Neuron (in vitro differentiated cells): Measurements from ENCODE around the gene LBHD2.

Experiments used
- H2AFZ ChIP-seq: one replicate; pipeline ENCODE4 v1.6.1; 2013; ENCODE audit warnings: low read depth, mild to moderate bottlenecking, inconsistent platforms, low read length, moderate library complexity
- H3K27me3 ChIP-seq: one replicate; pipeline ENCODE4 v1.6.1; 2013; ENCODE audit warnings: low read length; ENCODE audit not compliant: insufficient read depth
- H3K36me3 ChIP-seq: one replicate; pipeline ENCODE4 v1.6.1; 2013; ENCODE audit warnings: low read length; ENCODE audit not compliant: insufficient read depth
- H3K4me1 ChIP-seq: one replicate; pipeline ENCODE4 v1.6.1; 2013; ENCODE audit warnings: low read length; ENCODE audit not compliant: insufficient read depth
- H3K4me3 ChIP-seq: 2 replicates; pipeline ENCODE4 v1.5.1; 2013; ENCODE audit warnings: mild to moderate bottlenecking, low read length, moderate library complexity
- H3K9me3 ChIP-seq: one replicate; pipeline ENCODE4 v1.6.1; 2013; ENCODE audit warnings: low read length

The LBHD2 gene

DNA sequence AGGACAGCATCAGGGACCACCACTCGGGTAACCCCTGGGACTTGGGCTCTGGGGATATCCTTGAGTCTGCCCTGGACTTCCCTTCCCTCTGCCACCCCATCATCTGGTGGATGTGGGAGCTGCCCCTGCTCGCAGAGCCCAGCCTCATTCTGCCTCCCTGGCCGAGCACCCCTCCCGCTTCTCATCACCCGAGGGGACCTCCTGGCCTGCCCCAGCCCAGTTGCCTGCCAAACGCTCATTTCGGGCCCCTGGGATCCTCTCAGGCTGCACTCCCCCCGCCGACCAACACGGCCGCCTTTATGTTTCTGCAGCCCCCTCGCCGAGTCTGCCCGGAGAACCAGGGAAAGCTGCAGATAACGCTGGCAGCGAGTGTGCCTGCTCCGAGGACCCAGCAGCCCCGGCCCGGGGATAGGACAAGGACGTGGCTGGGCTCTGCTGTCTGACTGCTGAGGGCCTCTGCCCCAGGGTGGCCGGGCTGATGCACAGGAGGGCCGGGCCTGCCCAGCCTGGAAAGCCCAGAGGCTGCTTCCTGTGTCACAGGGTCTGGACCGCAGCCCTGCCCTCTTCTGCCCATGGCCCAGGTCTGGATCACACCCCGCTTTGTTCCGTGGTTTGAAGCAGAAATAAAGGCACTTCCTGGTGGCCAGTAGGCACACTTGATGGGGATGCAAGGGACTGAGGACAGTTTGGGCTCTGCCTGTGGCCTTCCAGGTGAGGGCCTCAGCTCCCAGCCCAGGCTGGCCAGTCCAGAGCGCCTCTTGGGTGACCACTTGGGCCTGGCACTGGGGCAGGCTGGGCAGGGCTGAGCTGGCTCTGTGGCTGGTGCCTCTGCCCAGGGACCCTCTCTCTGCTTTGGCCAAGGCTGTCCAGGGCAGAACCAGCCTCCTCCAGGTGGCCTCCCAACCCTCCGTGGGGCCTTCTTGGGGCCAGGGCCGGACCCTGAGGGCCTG lies 5.7 kb downstream of the LBHD2 start:
- peaks cover 24% of the 10 kb centered on the region for H3K4me1 ChIP-seq
- no peaks in the 10 kb centered on the region for H3K9me3 ChIP-seq
- H3K36me3 ChIP-seq: no peaks in the 10 kb centered on the region
- H3K27me3 ChIP-seq: peaks cover 73% of the 10 kb centered on the region
- no peak overlapping the region for H2AFZ ChIP-seq
- H3K4me3 ChIP-seq: no peak overlapping the region

DNA sequence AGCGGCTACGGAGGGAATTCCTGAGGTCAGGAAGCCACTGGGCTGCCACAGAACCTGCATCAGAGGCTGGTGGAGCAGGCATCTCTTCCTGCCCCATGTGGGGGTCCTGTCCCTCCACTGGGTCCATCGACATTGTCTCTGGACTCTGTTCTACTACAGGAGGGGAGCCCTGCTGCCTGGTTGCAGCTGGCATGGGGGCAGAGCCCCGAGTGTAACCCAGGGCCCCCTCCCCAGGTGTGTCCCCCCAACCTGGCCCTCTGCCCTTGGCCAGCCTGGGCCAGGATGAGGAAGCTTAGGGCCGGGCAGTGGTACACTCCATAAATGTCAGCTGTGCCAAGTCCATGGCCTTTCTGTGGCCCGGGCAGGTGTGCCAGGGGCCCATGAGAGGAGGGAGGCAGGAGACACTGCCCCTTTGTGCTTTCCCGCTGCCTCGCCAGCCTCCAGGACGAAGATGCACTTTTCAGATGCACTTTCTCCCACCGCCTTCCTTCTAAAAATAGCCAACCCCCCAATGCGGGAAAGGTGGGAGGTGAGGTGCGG lies 6.5 kb downstream of the LBHD2 start:
- H3K4me3 ChIP-seq: no peak overlapping the region
- peaks cover 70% of the 10 kb centered on the region for H3K27me3 ChIP-seq

DNA sequence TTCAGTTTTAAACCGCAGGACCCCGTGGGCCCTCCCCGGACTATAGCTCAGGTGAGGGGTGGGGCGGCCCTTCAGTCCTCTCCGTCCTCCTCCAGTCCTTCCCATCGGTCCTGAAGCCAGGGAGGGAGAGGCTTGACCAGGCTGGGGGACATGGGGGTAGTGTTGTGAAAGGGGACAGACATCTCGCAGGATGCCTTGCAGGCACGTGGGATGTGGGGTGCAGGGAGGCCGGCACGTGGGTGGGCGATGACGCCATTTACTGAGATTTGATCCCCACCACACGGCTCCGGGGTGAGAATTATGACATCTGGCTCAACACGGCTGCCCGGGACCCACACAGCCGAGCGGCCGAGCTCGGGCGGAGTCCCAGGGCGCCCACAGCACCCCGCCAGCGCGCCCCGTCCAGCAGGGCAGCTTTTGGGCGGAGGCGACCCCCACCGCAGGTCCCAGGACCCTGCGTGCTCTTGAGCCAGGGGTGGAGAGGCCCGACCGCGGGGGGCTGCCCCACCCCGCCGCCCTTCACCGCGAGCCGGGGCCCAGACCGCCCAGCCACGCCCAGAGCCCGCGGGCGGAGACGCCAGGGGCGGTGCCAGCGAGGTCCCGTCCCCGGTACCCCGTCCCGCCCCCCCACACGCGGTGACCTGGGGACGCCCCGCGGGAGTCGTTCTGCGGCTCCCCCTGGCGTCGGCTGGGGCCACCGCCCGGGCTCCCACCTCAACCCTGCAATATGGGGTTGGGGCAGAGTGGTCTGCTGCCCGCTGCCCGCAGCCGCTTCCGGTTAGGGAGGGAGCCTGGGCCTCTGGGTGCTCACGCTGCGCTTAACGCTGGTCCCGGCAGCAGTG lies 7.3 kb downstream of the LBHD2 start:
- Histone ChIP-seq H2AFZ (no peak overlapping the region), H3K4me3 (no peak overlapping the region), H3K27me3 (peaks cover 72% of the 10 kb centered on the region), H3K36me3 (no peaks in the 10 kb centered on the region), H3K9me3 (no peaks in the 10 kb centered on the region), H3K4me1 (peaks cover 24% of the 10 kb centered on the region)

More for the DNA sequence above, 6.5 kb downstream of the LBHD2 start:
- Histone ChIP-seq H3K4me1 (peaks cover 24% of the 10 kb centered on the region), H3K36me3 (no peaks in the 10 kb centered on the region), H2AFZ (no peak overlapping the region), H3K9me3 (no peaks in the 10 kb centered on the region)

DNA sequence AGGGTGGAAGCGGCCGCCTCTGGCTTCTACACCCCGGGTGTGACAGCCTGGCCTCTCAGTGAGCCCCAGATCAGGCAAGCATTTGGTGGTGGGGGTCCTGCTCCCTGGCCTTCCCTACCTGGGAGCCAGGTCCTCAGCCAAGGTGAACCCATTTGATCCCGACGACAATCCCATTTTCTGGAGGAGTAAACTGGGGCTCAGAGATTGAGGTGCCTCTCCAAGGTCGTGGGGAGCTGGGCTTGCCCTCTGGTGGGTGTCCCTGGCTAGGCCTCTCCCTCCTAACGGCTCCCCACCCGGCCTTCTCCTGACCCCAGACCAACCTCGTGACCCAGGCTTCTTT lies 7.8 kb downstream of the LBHD2 start:
- no peak overlapping the region for H3K4me3 ChIP-seq
- no peaks in the 10 kb centered on the region for H3K36me3 ChIP-seq
- no peaks in the 10 kb centered on the region for H3K9me3 ChIP-seq
- peaks cover 20% of the 10 kb centered on the region for H3K4me1 ChIP-seq
- peaks cover 70% of the 10 kb centered on the region for H3K27me3 ChIP-seq
- no peak overlapping the region for H2AFZ ChIP-seq

DNA sequence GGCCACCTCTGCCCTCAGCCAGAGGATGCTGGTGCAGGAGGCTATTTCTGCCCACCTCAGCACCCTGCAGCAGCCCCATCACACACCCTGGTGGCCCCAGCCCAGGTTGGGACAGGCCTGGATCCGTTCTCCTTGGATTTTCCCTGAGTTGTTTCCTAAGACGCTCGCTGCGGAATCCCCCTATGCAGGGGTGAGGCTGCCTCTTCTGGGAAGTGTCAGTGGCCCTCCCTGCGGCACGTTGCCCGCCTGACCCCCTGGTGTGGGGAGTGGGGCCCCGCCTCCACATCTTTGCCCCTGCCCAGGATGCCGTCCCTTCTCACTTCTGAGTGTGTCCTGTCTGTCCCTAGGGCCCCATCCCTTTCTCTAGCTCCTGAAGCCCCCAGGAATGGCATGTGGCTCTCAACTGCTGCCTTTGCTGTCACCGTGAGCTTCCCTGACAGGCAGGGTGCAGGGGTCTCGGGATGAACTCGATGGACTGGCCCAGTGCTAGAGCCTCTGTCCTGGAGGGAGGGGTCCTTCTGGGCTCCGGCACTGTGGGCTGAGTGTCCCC lies 9.9 kb downstream of the LBHD2 start:
- Histone ChIP-seq H3K9me3 (no peaks in the 10 kb centered on the region), H3K36me3 (no peaks in the 10 kb centered on the region), H3K27me3 (peaks cover 66% of the 10 kb centered on the region), H2AFZ (no peak overlapping the region), H3K4me1 (peaks cover 10% of the 10 kb centered on the region), H3K4me3 (no peak overlapping the region)

DNA sequence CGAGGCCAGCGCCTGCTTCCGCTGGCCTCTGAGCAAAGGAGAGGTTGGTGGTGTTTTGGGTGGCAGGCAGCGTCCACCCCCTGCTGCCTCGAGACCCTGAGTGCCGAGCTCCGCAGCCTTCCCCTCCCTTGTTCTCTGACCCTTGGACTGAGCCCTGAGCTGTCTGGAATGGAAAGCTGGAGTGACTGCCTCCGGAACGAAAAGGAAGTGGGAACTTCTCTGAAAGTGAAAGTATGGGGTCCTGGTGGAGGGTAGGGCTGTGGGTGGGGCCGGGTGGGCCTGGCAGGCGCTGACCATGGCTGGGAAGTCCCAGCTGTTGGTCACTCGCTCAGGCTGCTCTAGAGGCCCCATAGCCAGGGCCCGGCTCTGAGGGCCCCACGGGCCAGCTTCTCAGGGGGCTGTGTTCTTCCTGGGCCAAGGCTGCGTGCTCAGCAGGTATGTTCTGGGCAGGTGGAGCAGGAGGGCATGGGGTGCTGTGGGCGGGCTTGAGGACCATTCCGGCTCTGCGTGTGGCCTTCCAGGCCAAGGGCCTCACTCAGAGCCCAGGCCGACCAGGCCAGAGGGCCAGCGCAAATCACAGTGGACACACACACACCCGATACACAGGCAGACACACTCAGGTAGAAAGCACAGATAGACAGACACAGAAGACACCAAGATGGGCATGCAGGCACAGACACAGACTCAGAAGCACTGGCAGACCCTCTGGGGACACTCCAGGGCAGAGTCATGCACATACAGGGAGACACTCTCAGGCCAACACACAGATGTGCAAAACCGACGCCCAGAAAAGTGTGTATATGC lies 10.6 kb downstream of the LBHD2 start, which contains the start of gene EXOC3L4:
EXOC3L4 (plus strand) TSS at position 320 of the 804 bp plus-strand sequence. CDS start 5,495 bp downstream, outside the sequence.
- peaks cover 10% of the 10 kb centered on the region for H3K4me1 ChIP-seq

DNA sequence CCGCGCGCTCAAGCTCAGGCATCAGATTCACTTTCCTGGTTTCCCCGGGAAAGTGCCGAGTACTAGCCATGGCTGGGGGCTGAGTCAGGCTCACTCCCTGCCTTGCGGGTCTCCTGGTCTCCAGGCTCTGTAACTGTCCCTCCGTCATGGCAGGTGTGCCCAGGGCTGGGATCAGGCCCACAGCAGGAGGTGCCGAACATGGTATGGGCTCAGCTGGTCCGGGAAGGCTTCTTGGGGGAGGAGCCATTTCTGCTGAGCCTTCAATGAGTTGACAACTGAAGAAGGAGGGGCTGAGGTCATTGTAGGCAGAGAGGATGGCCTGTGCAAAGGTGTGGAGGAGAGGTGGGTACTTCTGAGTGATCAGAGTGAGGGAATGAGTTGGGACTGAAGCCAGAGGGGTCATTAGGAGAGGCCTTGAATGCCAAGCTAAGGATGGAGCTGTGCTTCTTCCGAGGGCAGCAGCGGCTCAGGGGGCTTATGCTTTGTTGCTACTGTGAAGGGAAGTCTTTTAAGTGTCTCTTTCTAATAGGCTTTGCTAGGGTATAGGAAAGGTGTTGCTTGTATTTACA lies 11.3 kb downstream of the LBHD2 start:
- no peaks in the 10 kb centered on the region for H3K36me3 ChIP-seq
- H2AFZ ChIP-seq: no peak overlapping the region
- H3K27me3 ChIP-seq: peaks cover 57% of the 10 kb centered on the region
- no peaks in the 10 kb centered on the region for H3K9me3 ChIP-seq
- H3K4me1 ChIP-seq: peaks cover 10% of the 10 kb centered on the region
- H3K4me3 ChIP-seq: no peak overlapping the region

More for the DNA sequence above, 10.6 kb downstream of the LBHD2 start, which contains the start of gene EXOC3L4:
- no peaks in the 10 kb centered on the region for H3K36me3 ChIP-seq
- H3K4me3 ChIP-seq: no peak within 1 kb of the TSS
- no peaks in the 10 kb centered on the region for H3K9me3 ChIP-seq
- H2AFZ ChIP-seq: no peak within 1 kb of the TSS
- H3K27me3 ChIP-seq: peaks cover 59% of the 10 kb centered on the region

DNA sequence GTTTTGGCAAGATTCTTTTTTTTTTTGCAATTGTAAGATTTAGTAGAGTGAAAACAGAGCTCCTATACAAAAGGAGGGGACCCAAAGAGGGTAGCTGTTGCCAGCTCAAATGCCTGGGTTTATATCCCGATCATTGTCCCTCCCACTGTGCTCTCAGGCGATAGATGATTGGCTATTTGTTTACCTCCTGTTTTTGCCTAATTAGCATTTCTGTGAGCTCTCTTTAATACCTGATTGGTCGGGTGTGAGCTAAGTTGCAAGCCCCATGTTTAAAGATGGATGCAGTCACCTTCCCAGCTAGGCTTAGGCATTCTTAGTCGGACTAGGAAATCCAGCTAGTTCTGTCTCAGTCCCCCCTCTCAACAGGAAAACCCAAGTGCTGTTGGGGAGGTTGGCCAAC lies 12.4 kb downstream of the LBHD2 start:
- peaks cover 50% of the 10 kb centered on the region for H3K27me3 ChIP-seq
- peaks cover 10% of the 10 kb centered on the region for H3K4me1 ChIP-seq
- H3K9me3 ChIP-seq: no peaks in the 10 kb centered on the region
- no peaks in the 10 kb centered on the region for H3K36me3 ChIP-seq
- no peak overlapping the region for H2AFZ ChIP-seq
- H3K4me3 ChIP-seq: no peak overlapping the region

DNA sequence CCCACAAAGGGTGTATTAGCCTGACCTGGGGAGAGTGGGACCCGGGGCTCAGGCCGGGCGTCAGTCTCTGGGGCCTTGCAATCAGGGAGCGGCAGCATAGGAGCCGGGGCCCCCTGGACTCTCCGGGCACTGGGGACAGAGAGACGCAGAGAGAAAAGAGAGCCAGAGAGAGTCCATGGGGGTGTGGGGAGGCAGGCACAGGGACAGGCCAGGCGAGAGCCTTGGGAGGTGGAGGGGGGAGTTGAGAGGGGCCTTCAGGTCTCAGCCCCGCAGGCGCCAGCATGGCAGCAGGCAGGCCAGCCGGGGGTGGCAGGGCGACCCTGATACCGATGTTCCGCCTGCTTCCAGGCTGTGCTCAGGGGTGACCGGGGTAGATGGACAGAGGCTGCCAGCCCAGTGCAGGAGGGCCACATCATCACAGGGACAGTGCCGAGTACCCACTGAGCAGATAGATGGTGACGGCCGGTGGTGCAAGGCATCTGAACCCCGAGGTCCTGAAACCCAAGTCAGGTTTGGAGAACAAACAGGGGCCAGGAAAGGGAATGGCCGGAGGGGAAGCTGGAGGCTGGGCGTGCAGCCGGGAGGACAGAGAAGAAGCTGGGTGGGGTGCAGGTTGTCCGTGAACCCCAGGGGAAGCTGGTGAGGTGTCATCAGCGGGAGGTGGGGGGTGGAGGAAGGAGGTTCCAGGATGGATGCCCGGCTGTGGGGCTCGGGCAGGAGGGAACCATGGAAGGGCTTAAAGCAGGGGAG lies 13.4 kb downstream of the LBHD2 start:
- Histone ChIP-seq H3K27me3 (peaks cover 41% of the 10 kb centered on the region), H3K36me3 (no peaks in the 10 kb centered on the region), H3K4me1 (peaks cover 10% of the 10 kb centered on the region), H2AFZ (no peak overlapping the region), H3K9me3 (no peaks in the 10 kb centered on the region), H3K4me3 (no peak overlapping the region)

DNA sequence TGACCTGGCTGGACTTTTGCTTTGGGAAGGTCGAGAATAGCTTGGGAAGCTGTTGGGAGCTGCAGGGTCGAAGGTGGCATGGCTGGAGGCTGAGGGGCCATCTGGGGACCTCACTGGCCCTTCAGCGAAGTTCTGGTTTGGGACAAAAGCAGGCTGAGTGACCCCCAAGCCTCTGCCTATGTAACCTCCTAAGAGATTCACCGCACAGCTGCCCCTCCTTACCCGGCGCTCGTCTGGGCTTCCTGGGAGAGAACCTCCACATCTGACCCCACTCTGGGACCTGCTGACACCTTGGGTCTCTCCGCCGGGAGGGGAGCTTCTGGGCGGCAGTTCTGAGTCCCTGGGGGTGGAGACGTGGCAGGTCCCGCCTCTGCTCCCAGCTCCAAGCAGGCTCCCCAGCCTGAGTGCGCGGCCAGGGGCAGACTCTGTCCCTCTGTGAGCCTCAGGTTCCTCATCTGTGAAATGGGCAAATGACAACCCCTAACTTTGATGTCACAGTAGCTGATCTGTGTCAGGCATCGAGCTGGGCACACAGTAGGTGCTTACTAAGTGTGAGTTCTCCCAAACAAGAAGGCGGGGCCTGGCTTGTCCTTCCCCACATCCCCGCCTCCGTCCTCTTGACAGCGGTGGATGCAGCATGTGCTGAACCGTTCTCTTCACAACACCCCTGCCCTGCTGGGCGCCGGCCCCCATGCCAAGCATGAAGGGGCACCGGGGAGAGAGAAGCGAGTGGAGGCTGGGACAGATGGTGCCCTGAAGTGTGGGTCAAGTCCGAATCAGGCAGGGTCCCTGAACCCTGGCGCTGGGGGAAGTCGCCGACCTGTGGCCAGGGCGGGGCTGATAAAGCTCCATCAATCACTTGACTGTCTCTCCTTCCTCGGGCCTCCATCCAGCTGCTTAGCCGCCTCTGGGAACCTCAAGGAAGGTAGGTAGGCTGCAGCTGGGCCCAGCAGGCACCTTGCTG lies 14.3 kb downstream of the LBHD2 start:
- H3K4me1 ChIP-seq: peaks cover 10% of the 10 kb centered on the region

More for the DNA sequence above, 14.3 kb downstream of the LBHD2 start:
- Histone ChIP-seq H3K9me3 (peaks cover under 1% of the 10 kb centered on the region), H3K4me3 (no peak overlapping the region), H3K36me3 (no peaks in the 10 kb centered on the region), H3K27me3 (peaks cover 36% of the 10 kb centered on the region), H2AFZ (no peak overlapping the region)
